ENCODE data around the gene BRINP2. TPM values are rescaled to one million over a fixed set of nuclear protein-coding genes. Genes with fewer than 3 reads are reported as not detected.

BRINP2 gene
- total and polyA plus RNA-seq, 9 donors = 0.02 to 0.70 (median 0.16) TPM; not detected in 3

DNA sequence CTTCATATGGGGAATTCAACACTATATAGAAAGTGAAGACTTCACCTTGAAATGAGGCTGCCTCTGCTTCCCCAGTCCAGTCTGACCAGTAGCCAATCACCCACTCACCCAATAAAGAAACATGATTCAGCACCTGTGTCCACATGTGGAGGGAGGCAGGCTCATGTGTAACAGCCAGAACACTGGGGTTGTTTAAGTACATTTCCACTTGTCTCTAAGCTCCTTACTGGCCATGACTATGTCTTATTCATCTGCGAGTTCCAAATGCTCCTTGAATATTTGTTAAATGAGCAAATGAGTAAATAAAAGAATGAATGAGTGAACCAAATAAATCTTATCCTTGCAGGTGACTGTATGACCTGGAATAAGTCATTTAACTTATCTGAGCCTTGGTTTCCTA is 100.1 kb downstream of the BRINP2 start:
- DNase-seq = no peak
- no peaks in the 10 kb centered on the region for H3K36me3 ChIP-seq
- no peak for TF ChIP-seq EP300 (IDR thresholded peaks at IDR 0.05)
- TF ChIP-seq, protein P1, sequence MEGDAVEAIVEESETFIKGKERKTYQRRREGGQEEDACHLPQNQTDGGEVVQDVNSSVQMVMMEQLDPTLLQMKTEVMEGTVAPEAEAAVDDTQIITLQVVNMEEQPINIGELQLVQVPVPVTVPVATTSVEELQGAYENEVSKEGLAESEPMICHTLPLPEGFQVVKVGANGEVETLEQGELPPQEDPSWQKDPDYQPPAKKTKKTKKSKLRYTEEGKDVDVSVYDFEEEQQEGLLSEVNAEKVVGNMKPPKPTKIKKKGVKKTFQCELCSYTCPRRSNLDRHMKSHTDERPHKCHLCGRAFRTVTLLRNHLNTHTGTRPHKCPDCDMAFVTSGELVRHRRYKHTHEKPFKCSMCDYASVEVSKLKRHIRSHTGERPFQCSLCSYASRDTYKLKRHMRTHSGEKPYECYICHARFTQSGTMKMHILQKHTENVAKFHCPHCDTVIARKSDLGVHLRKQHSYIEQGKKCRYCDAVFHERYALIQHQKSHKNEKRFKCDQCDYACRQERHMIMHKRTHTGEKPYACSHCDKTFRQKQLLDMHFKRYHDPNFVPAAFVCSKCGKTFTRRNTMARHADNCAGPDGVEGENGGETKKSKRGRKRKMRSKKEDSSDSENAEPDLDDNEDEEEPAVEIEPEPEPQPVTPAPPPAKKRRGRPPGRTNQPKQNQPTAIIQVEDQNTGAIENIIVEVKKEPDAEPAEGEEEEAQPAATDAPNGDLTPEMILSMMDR (IDR thresholded peaks at IDR 0.05) = no peak
- TF ChIP-seq POLR2A (IDR thresholded peaks at IDR 0.05) = no peak
- H3K27me3 ChIP-seq = no peaks in the 10 kb centered on the region
- intact Hi-C loops (cut with DNase I) = no loop called here
- H3K4me1 ChIP-seq (ENCODE audit: insufficient read depth) = peaks cover 15% of the 10 kb centered on the region
- 90 to 94% (median 92%) methylated on average over 1 of the region's 1 CpG for WGBS, 3 donors
- no peak overlapping the region for H3K4me3 ChIP-seq
- H3K9me3 ChIP-seq = no peaks in the 10 kb centered on the region
- no peak overlapping the region for H3K27ac ChIP-seq

DNA sequence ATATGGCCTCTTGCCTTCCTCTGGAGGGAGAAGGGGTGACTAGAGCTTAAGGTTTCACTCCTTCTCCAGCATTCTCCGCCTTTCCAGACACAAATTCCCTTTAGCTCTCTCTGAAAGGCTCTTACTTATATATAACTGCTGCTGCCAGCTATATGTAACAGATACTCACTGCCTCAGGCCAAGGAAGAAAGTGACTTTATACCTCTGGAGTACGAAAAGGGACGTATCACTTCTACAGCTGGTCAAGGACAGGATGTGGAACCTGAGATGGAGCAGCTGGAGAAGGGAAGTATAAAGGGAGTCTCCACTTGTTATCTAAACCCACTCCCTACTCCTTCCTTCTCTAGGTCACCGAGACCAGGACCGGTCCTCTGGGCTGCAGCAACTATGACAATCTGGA is 102.4 kb downstream of the BRINP2 start:
- 37 to 48% (median 46%) methylated on average over 5 of the region's 5 CpGs for WGBS, 3 donors
- intact Hi-C loops (cut with DNase I) = no loop called here

DNA sequence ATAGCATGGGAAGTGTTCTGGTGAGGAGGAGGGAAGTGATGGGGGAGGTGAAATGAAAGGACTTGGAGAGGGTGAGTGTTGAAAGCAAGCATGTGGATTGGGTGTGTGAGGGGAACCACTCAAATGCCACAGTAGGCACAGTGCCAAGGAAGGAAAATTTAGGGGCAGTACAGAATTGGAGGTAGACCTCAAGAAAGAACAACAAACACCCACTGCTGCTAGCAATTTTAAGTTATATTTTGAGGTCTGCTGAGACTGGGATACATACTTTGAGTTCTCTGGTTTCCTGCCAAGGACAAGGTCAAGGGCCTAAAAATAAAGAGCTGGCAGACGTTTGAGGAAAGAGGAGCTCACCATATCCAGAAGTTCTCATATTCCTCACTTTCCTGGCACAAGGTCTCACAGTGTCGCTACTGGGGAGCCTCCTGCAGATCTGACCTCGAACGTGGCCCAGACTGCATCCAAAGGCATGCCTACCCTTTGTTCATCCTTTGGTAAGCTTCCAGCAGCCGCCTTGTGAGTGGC is 104.0 kb downstream of the BRINP2 start:
- Histone ChIP-seq H3K27ac (no peak overlapping the region), H3K4me1 (ENCODE audit: insufficient read depth) (peaks cover 15% of the 10 kb centered on the region), H3K36me3 (no peaks in the 10 kb centered on the region), H3K9me3 (no peaks in the 10 kb centered on the region), H3K27me3 (no peaks in the 10 kb centered on the region), H3K4me3 (no peak overlapping the region)
- no peak for TF ChIP-seq POLR2A (IDR thresholded peaks at IDR 0.05)
- TF ChIP-seq, protein P1 (IDR thresholded peaks at IDR 0.05) = no peak
- TF ChIP-seq EP300 (IDR thresholded peaks at IDR 0.05) = no peak
- intact Hi-C loops (cut with DNase I) = no loop called here
- DNase-seq = peak; percentile 33 to 63 (median 46)
- WGBS, 3 donors = 0 to 7% (median 2%) methylated on average over 5 of the region's 5 CpGs

More for the DNA sequence above, 102.4 kb downstream of the BRINP2 start:
- no peaks in the 10 kb centered on the region for H3K9me3 ChIP-seq
- peaks cover 15% of the 10 kb centered on the region for H3K4me1 ChIP-seq (ENCODE audit: insufficient read depth)
- H3K27ac ChIP-seq = no peak overlapping the region
- no peaks in the 10 kb centered on the region for H3K27me3 ChIP-seq
- TF ChIP-seq, protein P1 (IDR thresholded peaks at IDR 0.05) = no peak
- no peak overlapping the region for H3K4me3 ChIP-seq
- DNase-seq = no peak
- H3K36me3 ChIP-seq = no peaks in the 10 kb centered on the region

DNA sequence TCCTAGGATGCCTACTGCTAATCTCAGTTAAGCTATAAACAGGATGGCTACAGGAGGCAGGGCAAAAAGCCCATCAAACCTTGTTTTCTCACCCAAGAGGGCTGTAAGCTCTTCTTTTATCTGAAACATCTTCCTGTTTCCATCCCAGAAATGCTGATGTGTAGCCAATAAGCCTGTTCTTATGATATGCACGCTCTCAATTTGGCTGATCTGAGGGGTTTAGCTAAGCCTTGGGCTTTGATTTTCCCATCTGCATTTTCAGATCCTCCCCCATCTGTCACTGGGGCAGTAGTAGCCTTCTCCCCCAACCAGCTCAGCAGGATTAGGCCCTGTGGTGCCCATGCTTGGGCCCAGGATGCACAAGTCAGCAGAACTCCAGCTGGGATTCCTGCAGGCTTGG is 105.0 kb downstream of the BRINP2 start:
- H3K4me3 ChIP-seq = no peak overlapping the region
- TF ChIP-seq EP300 (IDR thresholded peaks at IDR 0.05) (no peak), POLR2A (IDR thresholded peaks at IDR 0.05) (no peak)
- TF ChIP-seq, protein P1 (IDR thresholded peaks at IDR 0.05) = no peak
- H3K4me1 ChIP-seq (ENCODE audit: insufficient read depth) = peaks cover 15% of the 10 kb centered on the region
- intact Hi-C loops (cut with DNase I) = no loop called here
- DNase-seq = no peak
- WGBS, 3 donors = 81 to 91% (median 83%) methylated on average over 1 of the region's 1 CpG
- no peak overlapping the region for H3K27ac ChIP-seq
- no peaks in the 10 kb centered on the region for H3K9me3 ChIP-seq
- H3K36me3 ChIP-seq = no peaks in the 10 kb centered on the region
- no peaks in the 10 kb centered on the region for H3K27me3 ChIP-seq
